ENCODE measurements around the gene RPP30. TPM values are rescaled to one million over a fixed set of nuclear protein-coding genes. Genes with fewer than 3 reads are reported as not detected.
A peak's percentile ranks its signal among the peaks of the same experiment; 100 is the strongest.

Gene RPP30
- total and polyA plus RNA-seq, 2 of the 13 experiments (the other 11 are each of a cell fraction or from before 2014, with no cell fraction given), result 27.1 to 65.0 TPM

GRCh38 chr10:90920986-90921666, 49.4 kb downstream of the RPP30 start, which contains the start of gene ANKRD1 (continued):
- TF ChIP-seq ZNF770 (CRISPR knock-in tag; IDR thresholded peaks at IDR 0.05) (no peak), FOXA1 (IDR thresholded peaks at IDR 0.05) (peak; percentile 81), FOXA1 (CRISPR knock-in tag; IDR thresholded peaks at IDR 0.05) (peak; percentile 96), FOSL1 (CRISPR knock-in tag; IDR thresholded peaks at IDR 0.05; ENCODE audit: borderline replicate concordance) (peak; percentile 91; the same call in 1 of the 2 replicates), ZNF431 (CRISPR knock-in tag; IDR thresholded peaks at IDR 0.05; ENCODE audit: borderline replicate concordance, low read depth) (no peak), KDM1A (CRISPR knock-in tag; IDR thresholded peaks at IDR 0.05) (0 out of 2 replicates have a peak, but pooled peaks have one; percentile 57), GATAD2A (CRISPR knock-in tag; IDR thresholded peaks at IDR 0.05) (peak; percentile 90), ARID3A (IDR thresholded peaks at IDR 0.05; ENCODE audit: low read depth, low read length) (peak; percentile 99), KDM4B (CRISPR knock-in tag; IDR thresholded peaks at IDR 0.05) (peak; percentile 84; the same call in 1 of the 2 replicates), PLSCR1 (CRISPR knock-in tag; IDR thresholded peaks at IDR 0.05; ENCODE audit: borderline replicate concordance) (no peak), MTF1 (CRISPR knock-in tag; IDR thresholded peaks at IDR 0.05) (no peak), MIER2 (CRISPR knock-in tag; IDR thresholded peaks at IDR 0.05) (no peak), HNF4A (CRISPR knock-in tag; IDR thresholded peaks at IDR 0.05) (peak; percentile 70), ZNF101 (CRISPR knock-in tag; IDR thresholded peaks at IDR 0.05; ENCODE audit: borderline replicate concordance, low read depth) (no peak), ARNTL (CRISPR knock-in tag; IDR thresholded peaks at IDR 0.05) (no peak), KAT2B (IDR thresholded peaks at IDR 0.05; ENCODE audit: borderline replicate concordance, low read depth, low read length) (no peak), PATZ1 (CRISPR knock-in tag; IDR thresholded peaks at IDR 0.05) (peak; percentile 78), PREB (CRISPR knock-in tag; IDR thresholded peaks at IDR 0.05) (no peak), ZNF549 (CRISPR knock-in tag; IDR thresholded peaks at IDR 0.05) (no peak), RNF219 (CRISPR knock-in tag; IDR thresholded peaks at IDR 0.05) (no peak), ZNF605 (CRISPR knock-in tag; IDR thresholded peaks at IDR 0.05) (peak; percentile 81)

Data from HepG2 (cell line).